DOHH2 (cell line): Measurements from ENCODE around the gene SCN3B.

Source experiments
- CTCF ChIP-seq: fragments of 200-600 bp; sonication (generic); IDR thresholded peaks from one replicate; pipeline ENCODE4 v1.5.1; 2014; ENCODE audit warnings: antibody characterized with exemption, mild to moderate bottlenecking, low read depth, low read length; ENCODE audit not compliant: poor library complexity, severe bottlenecking
- EZH2phosphoT487 ChIP-seq: fragments of 200-600 bp; sonication (generic); IDR thresholded peaks from 2 replicates; pipeline ENCODE4 v1.6.1; 2017; ENCODE audit warnings: borderline replicate concordance, mild to moderate bottlenecking, antibody characterized with exemption, low read length, moderate library complexity, mixed read lengths

DNA sequence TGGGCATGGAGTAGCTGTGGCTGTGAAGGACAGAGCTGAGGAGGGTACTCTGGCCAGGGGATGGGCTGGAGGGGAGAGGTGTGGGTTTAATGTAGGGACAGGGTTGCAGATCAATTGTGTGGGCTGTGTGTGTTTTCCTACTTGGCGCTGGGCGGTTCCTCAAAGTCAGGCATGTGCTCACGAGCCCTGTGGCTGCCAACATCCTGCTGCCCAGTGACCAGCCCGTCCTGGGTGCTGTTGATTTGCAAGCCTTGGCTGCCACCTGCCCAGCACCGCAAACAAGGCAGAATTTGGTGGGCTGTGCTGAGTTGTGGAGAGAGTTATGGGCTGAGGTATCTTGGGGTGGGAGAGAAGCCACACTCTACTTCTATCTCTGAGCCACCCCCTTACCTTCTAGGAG lies 69.2 kb downstream of the SCN3B start:
- TF ChIP-seq CTCF (no peak), EZH2phosphoT487 (no peak)
